GM20431 (cell line): ENCODE measurements around the gene TMEM45A.

Experiments
- in situ Hi-C: fragments of 300-500 bp; cut with MseI, MboI; formaldehyde crosslinking; loops from one replicate; pipeline ENCODE4 v1.15.0; 2020; ENCODE audit warnings: low sequenced_read_pairs; ENCODE audit not compliant: unreplicated experiment

TMEM45A gene

GRCh38 chr3:100561459-100562158, 69.2 kb downstream of the TMEM45A start:
- in situ Hi-C loops: no loop called here

DNA sequence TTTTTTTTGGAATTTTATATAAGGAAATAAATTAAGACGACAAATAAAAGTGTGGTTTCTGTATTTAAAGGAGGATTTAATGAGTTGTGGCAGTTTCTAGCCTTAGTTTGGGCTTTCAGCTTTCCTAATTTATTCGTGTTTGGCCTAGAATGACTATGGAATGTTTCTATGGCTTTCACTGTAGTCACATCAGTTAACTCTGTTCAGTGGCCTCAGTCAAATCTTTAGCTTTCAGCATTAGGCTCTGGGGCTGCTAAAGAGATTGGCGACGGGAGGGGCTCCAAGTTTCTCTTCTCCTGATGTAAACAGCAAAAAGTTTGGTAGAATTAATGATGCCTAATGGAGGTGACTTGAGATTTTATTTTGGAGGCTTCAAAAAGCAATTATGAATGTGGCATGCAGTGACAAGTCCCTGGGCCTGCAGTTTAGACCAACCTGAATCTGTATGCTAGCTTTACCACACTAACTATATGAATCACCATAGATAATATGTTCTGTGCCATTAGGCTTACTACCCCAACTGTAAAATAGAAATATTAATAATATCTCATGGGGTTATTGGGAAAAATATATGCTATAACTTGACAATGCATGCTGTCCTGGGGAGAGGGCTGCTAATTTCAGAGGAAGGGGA, 69.9 kb downstream of the TMEM45A start:
- in situ Hi-C loops: no loop called here

DNA sequence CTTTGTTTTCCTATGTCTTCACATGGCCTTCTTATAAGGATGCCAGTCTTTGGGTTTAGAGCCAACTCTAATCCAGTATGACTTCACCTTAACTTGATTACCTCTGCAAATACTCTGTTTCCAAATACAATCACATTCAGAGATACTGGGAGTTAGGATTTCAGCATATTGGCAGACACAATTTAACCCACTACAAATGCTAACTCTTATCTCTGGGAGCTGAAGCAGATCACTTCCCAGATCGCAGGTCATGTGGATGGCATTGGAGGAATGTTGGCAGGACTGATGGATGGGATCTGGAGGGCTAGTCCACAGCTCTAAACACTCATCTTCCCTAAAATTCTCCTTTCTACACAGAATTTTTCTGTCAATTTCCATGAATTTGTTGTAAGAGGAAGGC, 70.8 kb downstream of the TMEM45A start:
- in situ Hi-C loops: no loop called here

DNA sequence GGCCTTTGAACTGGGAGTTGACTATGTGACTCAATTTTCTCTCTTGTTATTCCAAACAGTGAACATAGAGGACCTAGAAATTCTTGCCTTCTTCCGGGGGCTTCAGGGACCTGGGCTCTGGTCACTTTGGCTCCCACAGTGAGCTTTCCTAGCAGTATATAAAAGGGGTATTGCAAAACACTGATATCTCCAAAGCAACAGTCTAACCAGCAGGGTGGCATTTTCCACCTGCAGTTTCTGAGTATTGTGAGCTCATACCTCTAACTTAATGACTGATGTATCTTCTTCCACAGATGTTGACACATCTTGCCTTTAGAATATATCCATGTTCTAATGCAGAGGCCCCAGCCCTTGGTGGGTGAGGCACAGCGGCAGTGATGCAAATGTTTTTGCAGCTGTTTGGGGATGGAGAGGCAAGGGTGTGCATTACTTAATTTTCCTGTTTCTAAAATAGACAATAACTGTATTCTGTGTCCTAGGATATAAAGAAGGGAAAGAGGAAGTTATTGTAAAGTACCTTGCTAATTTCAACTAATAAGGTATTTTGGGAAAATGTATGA, 71.3 kb downstream of the TMEM45A start:
- in situ Hi-C loops: no loop called here

DNA sequence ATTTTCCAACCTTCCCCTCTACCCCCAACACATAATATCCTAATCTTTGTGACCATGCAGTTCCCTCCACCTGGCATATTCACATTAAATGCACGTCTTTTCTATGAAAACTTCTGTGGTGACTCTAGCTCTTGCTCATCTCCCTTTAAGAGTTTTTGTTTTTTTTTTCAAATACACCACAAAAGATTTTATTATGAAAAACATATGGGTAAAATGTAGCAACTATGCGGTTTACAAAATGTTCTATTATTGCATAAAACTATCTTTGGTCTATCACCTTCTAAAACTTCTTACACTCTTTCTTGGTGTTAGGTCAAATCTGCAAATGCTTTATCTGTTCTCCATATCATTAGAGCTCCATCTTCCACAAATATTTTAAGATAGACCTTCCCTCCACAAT, 78.4 kb downstream of the TMEM45A start:
- in situ Hi-C loops: no loop called here

DNA sequence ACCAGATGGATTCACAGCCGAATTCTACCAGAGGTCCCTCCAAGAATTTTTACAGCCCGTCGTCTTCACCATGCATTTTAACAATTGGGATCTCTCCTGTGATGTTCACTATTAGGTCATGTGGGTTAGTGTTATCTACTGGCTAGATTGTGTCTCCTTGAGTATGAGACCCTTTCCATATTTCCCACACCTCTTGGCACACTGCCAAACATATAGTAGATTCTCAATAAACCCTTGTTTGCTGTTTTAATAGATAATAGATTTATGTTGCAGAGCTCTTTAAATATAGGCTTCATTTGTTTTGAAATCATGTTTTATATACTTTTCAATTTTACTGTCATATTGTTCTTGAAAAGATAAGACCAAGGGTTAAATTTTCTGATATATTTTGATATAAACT, 82.1 kb downstream of the TMEM45A start:
- in situ Hi-C loops: no loop called here

DNA sequence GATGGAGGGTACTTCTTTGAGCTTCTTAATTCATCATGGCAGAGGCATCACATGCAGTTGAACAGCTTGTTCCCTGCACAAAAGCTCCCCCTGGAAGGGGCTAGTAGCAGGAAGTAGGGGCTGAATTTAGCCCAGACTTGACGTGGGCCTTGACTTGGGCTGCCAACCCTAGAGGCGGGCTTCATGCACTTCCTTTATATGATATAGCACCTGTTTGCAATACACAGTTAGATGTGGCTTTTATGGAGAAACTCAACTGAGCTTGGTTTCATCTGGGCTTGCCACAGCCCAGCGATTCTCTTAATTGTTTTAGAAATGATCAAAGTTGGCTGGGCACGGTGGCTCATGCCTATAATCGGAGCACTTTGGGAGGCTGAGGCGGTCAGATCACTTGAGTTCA, 83.3 kb downstream of the TMEM45A start:
- in situ Hi-C loops: loop anchor here (25.0 kb wide), 1 partner anchor 263 kb away; no protein-coding TSS in a partner anchor

DNA sequence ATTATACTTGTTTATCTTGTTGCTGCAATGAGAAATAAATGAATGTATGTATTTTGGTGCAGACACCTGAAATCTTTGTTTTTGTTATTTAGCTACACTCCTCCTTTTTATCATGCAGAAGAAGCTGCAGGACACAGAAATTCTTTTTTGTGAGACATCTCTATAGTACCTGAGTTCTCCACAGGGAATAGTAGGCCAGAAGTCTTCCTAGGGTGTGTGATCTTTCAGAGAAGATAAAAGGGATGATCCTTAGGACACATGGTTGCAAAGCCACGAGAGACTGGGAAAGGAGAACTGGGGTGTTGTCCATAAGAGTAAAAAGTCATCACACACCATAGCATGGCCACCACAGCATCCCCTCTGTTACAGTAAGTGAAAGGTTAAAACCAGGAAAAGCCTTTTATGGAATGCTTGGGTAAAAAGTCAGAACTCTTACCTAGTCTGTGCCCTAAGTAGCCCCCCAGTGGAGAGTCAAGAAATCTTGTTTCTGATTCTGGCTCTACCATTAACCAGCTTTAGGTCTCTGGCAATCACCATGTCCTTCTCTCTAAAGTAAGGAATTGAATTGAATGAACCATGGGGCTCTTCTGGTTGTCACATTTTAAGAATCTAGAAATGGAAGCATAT, 85.1 kb downstream of the TMEM45A start:
- in situ Hi-C loops: loop anchor here (25.0 kb wide), 1 partner anchor 265 kb away; no protein-coding TSS in a partner anchor

DNA sequence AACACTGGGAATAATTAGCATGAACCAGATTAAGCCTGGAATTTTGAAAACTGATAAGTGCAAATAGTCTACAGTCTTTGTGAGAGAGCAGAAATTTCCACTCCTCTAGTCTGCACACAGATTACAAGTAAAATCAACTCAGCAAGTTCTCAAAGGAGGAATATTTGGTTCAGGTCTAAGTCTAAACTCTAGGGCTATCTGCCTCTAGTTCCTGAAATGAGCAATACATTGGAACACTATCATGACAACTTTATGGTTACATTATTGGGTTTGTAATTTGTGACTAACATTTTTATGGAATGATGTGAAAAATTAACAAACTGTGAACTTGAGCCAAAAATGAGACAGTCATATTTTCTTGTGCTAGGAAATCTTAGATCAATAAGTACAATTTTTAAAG, 86.2 kb downstream of the TMEM45A start:
- in situ Hi-C loops: loop anchor here (25.0 kb wide), 1 partner anchor 266 kb away; no protein-coding TSS in a partner anchor

- in situ Hi-C loops: loop anchor here (10.0 to 25.0 kb wide), 2 partner anchors 125 to 268 kb away; no protein-coding TSS in a partner anchor
Observed at GRCh38 chr3:100580147-100580546, 87.7 kb downstream of the TMEM45A start.

GRCh38 chr3:100581650-100582049, 89.2 kb downstream of the TMEM45A start:
- in situ Hi-C loops: loop anchor here (10.0 to 25.0 kb wide), 2 partner anchors 127 to 269 kb away; no protein-coding TSS in a partner anchor

DNA sequence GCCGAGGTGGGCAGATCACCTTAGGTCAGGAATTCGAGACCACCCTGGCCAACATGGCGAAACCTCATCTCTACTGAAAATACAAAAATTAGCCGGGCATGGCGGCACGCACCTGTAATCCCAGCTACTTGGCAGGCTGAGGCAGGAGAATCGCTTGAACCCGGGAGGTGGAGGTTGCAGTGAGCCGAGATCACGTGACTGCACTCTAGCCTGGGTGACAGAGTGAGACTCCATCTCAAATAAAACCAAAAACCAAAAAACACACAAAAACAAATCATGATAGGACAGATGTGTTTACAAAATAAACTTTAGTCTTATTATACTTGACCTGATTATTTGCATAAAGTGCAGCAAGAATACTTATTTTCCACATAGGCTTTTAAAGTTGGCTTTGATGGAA, 89.7 kb downstream of the TMEM45A start:
- in situ Hi-C loops: loop anchor here (10.0 to 25.0 kb wide), 2 partner anchors 127 to 270 kb away; no protein-coding TSS in a partner anchor

DNA sequence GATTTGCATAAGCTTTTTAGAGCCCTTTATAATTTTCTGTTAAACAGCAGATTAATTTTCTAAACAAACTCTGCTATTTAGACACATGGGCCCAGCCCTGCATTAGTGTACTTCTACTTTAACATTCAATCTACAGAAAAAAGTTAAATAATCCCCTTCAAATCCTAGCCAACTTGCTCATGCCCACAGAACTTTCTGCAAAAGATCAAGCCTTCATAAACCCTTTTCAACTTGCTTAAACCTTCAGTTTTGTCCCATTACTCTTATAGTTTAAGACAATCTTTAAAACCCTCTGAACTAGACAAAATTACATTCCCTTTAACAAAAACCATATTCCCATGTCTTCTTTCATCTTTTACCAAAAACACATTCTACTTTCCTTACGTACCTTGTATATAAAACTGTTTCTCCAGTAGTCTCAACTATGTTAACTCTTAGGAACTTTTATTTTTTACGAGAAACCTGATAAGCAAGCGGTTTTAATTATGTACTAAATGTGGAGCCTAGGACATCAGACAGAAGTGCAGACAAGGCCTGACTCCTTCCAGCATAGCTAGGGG, 91.8 kb downstream of the TMEM45A start:
- in situ Hi-C loops: loop anchor here (10.0 to 25.0 kb wide), 2 partner anchors 129 to 272 kb away; no protein-coding TSS in a partner anchor

- in situ Hi-C loops: loop anchor here (10.0 to 25.0 kb wide), 2 partner anchors 132 to 275 kb away; no protein-coding TSS in a partner anchor
Observed at GRCh38 chr3:100586832-100587231, 94.4 kb downstream of the TMEM45A start.

DNA sequence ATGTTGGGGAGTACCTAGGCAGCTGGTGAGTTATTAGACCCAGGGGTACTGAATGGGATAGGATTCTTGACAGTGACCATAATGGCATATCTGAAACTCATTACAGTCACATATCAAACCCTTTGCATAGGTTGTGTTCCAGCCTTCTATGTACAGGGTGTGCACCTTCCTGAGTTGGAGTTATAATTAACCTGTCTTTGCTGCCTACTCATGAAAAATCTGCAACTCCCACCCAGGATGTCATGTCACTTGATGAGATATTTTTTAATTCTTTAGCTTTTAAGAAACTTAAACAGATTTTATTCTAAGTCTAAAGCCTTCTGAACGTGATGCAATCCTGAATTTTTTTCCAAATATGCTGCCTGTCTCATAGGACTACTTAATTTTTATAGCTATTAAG, 95.8 kb downstream of the TMEM45A start:
- in situ Hi-C loops: loop anchor here (10.0 to 25.0 kb wide), 2 partner anchors 133 to 276 kb away; no protein-coding TSS in a partner anchor

DNA sequence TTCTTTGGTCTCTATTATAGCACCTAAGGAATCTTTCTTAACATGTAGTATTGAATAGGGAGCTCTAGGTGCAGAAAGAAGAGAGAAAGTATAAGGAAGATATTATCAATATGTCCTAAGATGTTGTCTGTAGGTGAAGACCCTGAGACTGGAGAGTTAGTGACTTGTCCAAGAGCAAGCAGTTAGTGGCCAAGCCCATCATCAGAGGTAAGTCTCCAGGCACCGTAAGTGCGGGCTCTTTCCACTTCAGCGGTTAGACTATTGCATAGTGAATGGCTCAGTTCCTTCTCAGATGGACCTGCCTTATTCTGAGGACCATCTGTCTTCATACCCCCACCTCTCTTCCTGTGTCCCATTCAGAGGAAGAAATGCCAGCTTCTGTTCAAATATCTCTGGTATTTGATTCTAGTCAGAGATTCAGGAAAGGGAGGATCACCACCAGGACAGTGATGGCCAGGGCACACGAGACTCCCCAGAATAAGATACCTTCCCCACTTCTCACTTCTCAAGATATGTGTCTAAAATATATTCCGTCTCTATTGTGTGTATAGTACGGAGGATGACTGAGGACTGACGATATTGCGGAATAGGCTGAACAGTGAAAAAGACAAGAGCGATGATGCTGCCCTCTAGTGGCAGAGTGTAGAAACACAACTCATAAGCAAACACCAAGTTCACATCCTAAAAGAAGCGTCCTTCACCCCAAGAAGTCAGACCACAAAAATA, 97.9 kb downstream of the TMEM45A start:
- in situ Hi-C loops: loop anchor here (25.0 kb wide), 1 partner anchor 278 kb away; no protein-coding TSS in a partner anchor

GRCh38 chr3:100590840-100591147, 98.4 kb downstream of the TMEM45A start:
- in situ Hi-C loops: loop anchor here (25.0 kb wide), 1 partner anchor 278 kb away; no protein-coding TSS in a partner anchor

DNA sequence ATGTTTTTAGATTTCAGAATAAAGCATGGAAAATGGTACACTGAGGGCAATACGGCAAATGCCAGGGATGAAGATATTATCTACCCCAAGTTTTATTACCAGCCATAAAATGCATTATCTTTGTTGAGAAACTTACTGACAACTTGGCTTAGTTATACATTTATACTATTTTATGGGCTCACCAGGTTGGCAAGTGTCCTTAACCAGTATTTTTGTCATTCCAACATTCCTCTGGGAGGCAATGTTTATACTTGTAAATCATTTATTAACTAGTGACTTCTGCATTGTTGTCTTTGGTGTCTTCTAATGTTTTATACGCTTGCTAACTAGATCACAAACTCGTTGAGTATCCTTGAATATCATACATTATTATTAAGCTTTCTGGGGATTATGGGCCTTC, 99.0 kb downstream of the TMEM45A start:
- in situ Hi-C loops: loop anchor here (25.0 kb wide), 1 partner anchor 279 kb away; no protein-coding TSS in a partner anchor
